ENCODE results near the gene CNPY3.

DNA sequence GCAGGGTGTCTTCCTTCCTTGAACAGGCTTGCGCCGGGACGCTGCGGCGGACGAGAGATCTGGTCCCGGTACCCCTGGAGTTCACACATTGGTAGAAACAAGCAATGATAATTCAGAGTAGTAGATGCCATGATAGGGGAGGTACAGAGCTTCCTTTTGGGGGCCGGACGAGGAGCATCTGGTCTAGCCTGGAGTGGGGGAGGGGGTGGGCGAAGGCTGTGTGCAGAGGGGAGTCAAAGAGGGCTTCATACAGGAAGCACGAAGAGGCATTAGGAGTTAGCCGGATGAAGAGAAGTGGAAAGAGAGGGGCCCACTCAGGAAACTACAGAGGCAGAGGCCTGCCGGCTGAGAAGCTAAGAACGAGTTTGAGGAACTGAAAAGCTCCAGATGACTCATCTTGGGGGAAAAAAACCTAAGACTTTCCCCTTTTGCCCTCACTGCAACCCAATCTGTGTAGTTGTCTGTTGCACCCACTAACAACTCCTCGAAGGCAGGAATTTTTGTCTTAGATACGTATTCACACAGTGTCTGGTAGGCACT lies 611 bp downstream of the CNPY3 start:
- TF ChIP-seq TAF1 (IDR thresholded peaks at IDR 0.05; ENCODE audit: low read depth, low read length): peak; percentile 64
- TF ChIP-seq POLR2A (IDR thresholded peaks at IDR 0.05; ENCODE audit: low read depth, low read length): peak; percentile 84
- no peak; the same call in 1 of the 2 replicates for TF ChIP-seq POLR2AphosphoS5 (IDR thresholded peaks at IDR 0.05; ENCODE audit: low read depth, low read length)
- TF ChIP-seq PAX5 (IDR thresholded peaks at IDR 0.05; ENCODE audit: insufficient read depth, low read length, severe bottlenecking): peak; percentile 6
